A549 treated with Mapracorat at 1 μM for 4 hours (cell line): Measurements from ENCODE around the gene RNF224. TPM values are rescaled to one million over a fixed set of nuclear protein-coding genes. Genes with fewer than 3 reads are reported as not detected.

Experiments used
- total RNA-seq: library from RNA; stranded (reverse); fragments of 200-300 nt; extraction: Qiagen RNA extraction; gene quantifications from 5 replicates; pipeline ENCODE4 v1.2.3, GENCODE V29; 2022

The RNF224 gene
- 0.07 to 0.44 TPM (median 0.31 TPM) in 5 replicates for total RNA-seq

GRCh38 chr9:137227054-137227852, at the start of gene RNF224:
TSS of gene RNF224 (plus strand) at chr9:137227502. CDS start at chr9:137228336, 834 bp downstream.

GRCh38 chr9:137188490-137189296, 38.6 kb upstream of the RNF224 start, which contains the start of the genes ANAPC2 and SSNA1:
TSS of gene ANAPC2 (minus strand) at chr9:137188560. CDS start at chr9:137188532, 28 bp downstream.
TSS of gene SSNA1 (plus strand) at chr9:137188676. CDS start at chr9:137188727, 51 bp downstream.

GRCh38 chr9:137200311-137201204, 26.7 kb upstream of the RNF224 start, which contains the start of gene TPRN:
TSS of gene TPRN (minus strand) at chr9:137200741. CDS start at chr9:137200711, 30 bp downstream.

GRCh38 chr9:137205126-137206069, 21.9 kb upstream of the RNF224 start, which contains the start of the genes NDOR1 and TMEM203:
TSS of gene NDOR1 (plus strand) at chr9:137205700. CDS start at chr9:137205778, 78 bp downstream.
TSS of gene TMEM203 (minus strand) at chr9:137205648. CDS start at chr9:137205414, 234 bp downstream.

GRCh38 chr9:137222190-137223077, 4.9 kb upstream of the RNF224 start, which contains the start of gene RNF208:
TSS of gene RNF208 (minus strand) at chr9:137222240. CDS start at chr9:137221212, 1,028 bp downstream.

GRCh38 chr9:137224830-137225694, 2.2 kb upstream of the RNF224 start, which contains the start of gene CYSRT1:
TSS of gene CYSRT1 (plus strand) at chr9:137225174. CDS start at chr9:137225622, 448 bp downstream.

GRCh38 chr9:137230705-137231371, 3.5 kb downstream of the RNF224 start, which contains the start of gene SLC34A3:
TSS of gene SLC34A3 (plus strand) at chr9:137230901. CDS start at chr9:137231703, 802 bp downstream.

GRCh38 chr9:137240841-137241489, 13.7 kb downstream of the RNF224 start, which contains the start of gene TUBB4B:
TSS of gene TUBB4B (plus strand) at chr9:137241287. CDS start at chr9:137241361, 74 bp downstream.

GRCh38 chr9:137251194-137251461, 23.8 kb downstream of the RNF224 start, which contains the start of gene STPG3:
TSS of gene STPG3 (plus strand) at chr9:137251286. CDS start at chr9:137251287, 1 bp downstream.

GRCh38 chr9:137254624-137255447, 27.5 kb downstream of the RNF224 start, which contains the start of gene NELFB:
TSS of gene NELFB (plus strand) at chr9:137255327.

GRCh38 chr9:137277329-137278041, 50.2 kb downstream of the RNF224 start, which contains the start of gene TOR4A:
TSS of gene TOR4A (plus strand) at chr9:137277726. CDS start at chr9:137278690, 964 bp downstream.

